HEK293 (cell line): Measurements from ENCODE around the gene ARMC2.
"Not testable (repeated sequence)": the region's sequence is repeated elsewhere in the genome, so short reads cannot be mapped to it uniquely, and the experiment has no call there.

Experiments
- CTCF ChIA-PET: fragments of 350-600 bp; formaldehyde crosslinking; extraction: SDS; loops from one replicate; lab custom pipeline; 2021; ENCODE audit warnings: antibody characterized with exemption; lab: Yijun Ruan, JAX
- POLR2A ChIA-PET: fragments of 300-600 bp; formaldehyde crosslinking; extraction: SDS; loops from one replicate; lab custom pipeline; 2020; ENCODE audit warnings: antibody characterized with exemption, inconsistent platforms; lab: Yijun Ruan, JAX
- H3K27ac ChIP-seq: fragments of 200-500 bp; sonication (Bioruptor generic); 2 replicates; pipeline ENCODE4 v1.5.1; 2014; ENCODE audit warnings: low read depth, low read length, control low read depth, inconsistent platforms; ENCODE audit errors: extremely low read depth
- H3K36me3 ChIP-seq, 2 experiments: fragments of 200-500 bp in 1 of 2; sonication (Bioruptor generic) in 1 of 2; 1 replicate in 1 of 2; 2 replicates in 1 of 2; pipeline ENCODE4 v1.5.1; 2014 to 2017; ENCODE audit warnings: inconsistent platforms in 2 of 2, low read length in 2 of 2; ENCODE audit not compliant: control insufficient read depth in 2 of 2, insufficient read depth in 1 of 2
- H3K4me1 ChIP-seq: fragments of 200-500 bp; sonication (Bioruptor generic); 2 replicates; pipeline ENCODE4 v1.5.1; 2014; ENCODE audit warnings: mild to moderate bottlenecking, low read length, inconsistent platforms; ENCODE audit not compliant: control insufficient read depth, insufficient read depth
- H3K4me3 ChIP-seq: 2 replicates; pipeline ENCODE4 v1.5.1; 2011; ENCODE audit warnings: low read depth, mild to moderate bottlenecking, control low read depth, low read length, moderate library complexity
- H3K9me3 ChIP-seq: fragments of 200-500 bp; sonication (Bioruptor generic); 2 replicates; pipeline ENCODE4 v1.5.1; 2014; ENCODE audit warnings: low read depth, low read length, inconsistent platforms; ENCODE audit not compliant: control insufficient read depth, insufficient read depth
- GLIS2 ChIP-seq: fragments of 450-650 bp; formaldehyde crosslinking; IDR thresholded peaks from 2 replicates; pipeline ENCODE4 v1.5.1; 2016; ENCODE audit warnings: missing biosample characterization, missing genetic modification characterization
- KLF9 ChIP-seq: fragments of 450-650 bp; formaldehyde crosslinking; IDR thresholded peaks from 2 replicates; pipeline ENCODE4 v1.5.1; 2016; ENCODE audit warnings: missing biosample characterization, missing genetic modification characterization, low read depth
- MYNN ChIP-seq: fragments of 450-650 bp; formaldehyde crosslinking; IDR thresholded peaks from 2 replicates; pipeline ENCODE4 v1.5.1; 2016; ENCODE audit warnings: missing biosample characterization, missing genetic modification characterization, borderline replicate concordance
- OSR2 ChIP-seq: fragments of 450-650 bp; formaldehyde crosslinking; IDR thresholded peaks from 2 replicates; pipeline ENCODE4 v1.5.1; 2016; ENCODE audit warnings: missing biosample characterization, missing genetic modification characterization
- PRDM10 ChIP-seq: fragments of 450-650 bp; formaldehyde crosslinking; IDR thresholded peaks from 2 replicates; pipeline ENCODE4 v1.5.1; 2016; ENCODE audit warnings: missing biosample characterization, missing genetic modification characterization
- RBAK ChIP-seq: fragments of 450-650 bp; formaldehyde crosslinking; IDR thresholded peaks from 2 replicates; pipeline ENCODE4 v1.5.1; 2016; ENCODE audit warnings: missing biosample characterization, missing genetic modification characterization
- REPIN1 ChIP-seq: fragments of 450-650 bp; formaldehyde crosslinking; IDR thresholded peaks from 2 replicates; pipeline ENCODE4 v1.5.1; 2017; ENCODE audit warnings: missing biosample characterization, missing genetic modification characterization, low read depth
- ZEB2 ChIP-seq: fragments of 450-650 bp; formaldehyde crosslinking; IDR thresholded peaks from 2 replicates; pipeline ENCODE4 v1.5.1; 2016; ENCODE audit warnings: missing biosample characterization, missing genetic modification characterization
- ZFP3 ChIP-seq: fragments of 450-650 bp; formaldehyde crosslinking; IDR thresholded peaks from 2 replicates; pipeline ENCODE4 v1.5.1; 2016; ENCODE audit warnings: low read depth, missing biosample characterization, missing genetic modification characterization
- ZNF146 ChIP-seq: fragments of 450-650 bp; formaldehyde crosslinking; IDR thresholded peaks from 2 replicates; pipeline ENCODE4 v1.5.1; 2016; ENCODE audit warnings: missing biosample characterization, missing genetic modification characterization
- ZNF292 ChIP-seq: fragments of 450-650 bp; formaldehyde crosslinking; IDR thresholded peaks from 2 replicates; pipeline ENCODE4 v1.5.1; 2016; ENCODE audit warnings: low read depth, missing biosample characterization, missing genetic modification characterization, borderline replicate concordance
- ZNF341 ChIP-seq: fragments of 450-650 bp; formaldehyde crosslinking; IDR thresholded peaks from 2 replicates; pipeline ENCODE4; 2016; ENCODE audit warnings: low read depth, missing biosample characterization, missing genetic modification characterization
- ZNF404 ChIP-seq: fragments of 450-650 bp; formaldehyde crosslinking; IDR thresholded peaks from 2 replicates; pipeline ENCODE4 v1.5.1; 2017; ENCODE audit warnings: missing biosample characterization, missing genetic modification characterization
- ZNF530 ChIP-seq: fragments of 450-650 bp; formaldehyde crosslinking; IDR thresholded peaks from 2 replicates; pipeline ENCODE4 v1.5.1; 2016; ENCODE audit warnings: low read depth, missing biosample characterization, missing genetic modification characterization
- ZNF792 ChIP-seq: fragments of 450-650 bp; formaldehyde crosslinking; IDR thresholded peaks from 2 replicates; pipeline ENCODE4 v1.5.1; 2016; ENCODE audit warnings: missing biosample characterization, missing genetic modification characterization
- TF ChIP-seq, protein P1 (sequence below): fragments of 450-650 bp; formaldehyde crosslinking; IDR thresholded peaks from 2 replicates; pipeline ENCODE4 v1.5.1; 2017; ENCODE audit warnings: missing biosample characterization, missing genetic modification characterization
- TF ChIP-seq, protein P2 (sequence below): fragments of 450-650 bp; formaldehyde crosslinking; IDR thresholded peaks from 2 replicates; pipeline ENCODE4 v1.5.1; 2016; ENCODE audit warnings: missing biosample characterization, missing genetic modification characterization

ARMC2 gene

GRCh38 chr6:108931090-108931489 is 82.9 kb downstream of the ARMC2 start:
- CTCF ChIA-PET, result interaction anchor here (0.8 to 0.9 kb wide), 3 partner anchors 10 to 17 kb away, joined by 3 read pairs; no protein-coding TSS in a partner anchor
- H3K4me3 ChIP-seq, H3K4me1 ChIP-seq, H3K36me3 ChIP-seq, H3K27ac ChIP-seq, H3K9me3 ChIP-seq, POLR2A ChIA-PET: not testable (repeated sequence)
- peak; percentile 69; the same call in 1 of the 2 replicates for TF ChIP-seq ZNF146 (tag by site-specific recombination)

DNA sequence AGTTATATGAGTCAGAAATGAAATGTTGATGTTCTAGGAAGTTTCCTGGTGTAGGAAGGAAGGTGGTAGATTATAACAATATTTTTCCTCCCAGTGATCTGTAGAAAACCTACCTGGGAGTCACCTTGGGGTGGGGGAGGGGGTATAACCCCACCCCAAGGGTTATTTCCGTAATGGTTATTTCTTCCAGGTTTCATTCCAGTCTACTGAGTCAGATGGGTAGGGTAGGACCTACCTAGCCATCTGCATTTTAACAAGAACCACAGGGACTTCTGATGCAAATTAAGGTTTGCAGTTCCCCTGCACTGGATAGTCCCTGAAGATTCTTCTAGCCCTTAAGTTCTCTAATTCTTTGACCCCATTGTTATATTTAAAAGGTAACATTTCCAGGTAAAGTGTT is 88.9 kb downstream of the ARMC2 start:
- H3K27ac ChIP-seq, result no peak overlapping the region
- H3K9me3 ChIP-seq, result no peaks in the 10 kb centered on the region
- H3K4me1 ChIP-seq, result no peaks in the 10 kb centered on the region
- POLR2A ChIA-PET, result no interaction called here
- TF ChIP-seq MYNN, result no peak
- no peak for TF ChIP-seq PRDM10 (tag by site-specific recombination)
- TF ChIP-seq OSR2 (tag by site-specific recombination), result no peak
- TF ChIP-seq, protein P1, sequence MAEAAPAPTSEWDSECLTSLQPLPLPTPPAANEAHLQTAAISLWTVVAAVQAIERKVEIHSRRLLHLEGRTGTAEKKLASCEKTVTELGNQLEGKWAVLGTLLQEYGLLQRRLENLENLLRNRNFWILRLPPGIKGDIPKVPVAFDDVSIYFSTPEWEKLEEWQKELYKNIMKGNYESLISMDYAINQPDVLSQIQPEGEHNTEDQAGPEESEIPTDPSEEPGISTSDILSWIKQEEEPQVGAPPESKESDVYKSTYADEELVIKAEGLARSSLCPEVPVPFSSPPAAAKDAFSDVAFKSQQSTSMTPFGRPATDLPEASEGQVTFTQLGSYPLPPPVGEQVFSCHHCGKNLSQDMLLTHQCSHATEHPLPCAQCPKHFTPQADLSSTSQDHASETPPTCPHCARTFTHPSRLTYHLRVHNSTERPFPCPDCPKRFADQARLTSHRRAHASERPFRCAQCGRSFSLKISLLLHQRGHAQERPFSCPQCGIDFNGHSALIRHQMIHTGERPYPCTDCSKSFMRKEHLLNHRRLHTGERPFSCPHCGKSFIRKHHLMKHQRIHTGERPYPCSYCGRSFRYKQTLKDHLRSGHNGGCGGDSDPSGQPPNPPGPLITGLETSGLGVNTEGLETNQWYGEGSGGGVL, result no peak
- no peak for TF ChIP-seq ZFP3 (tag by site-specific recombination)
- no peak for TF ChIP-seq KLF9 (tag by site-specific recombination)
- TF ChIP-seq ZNF792 (tag by site-specific recombination), result no peak
- no peak for TF ChIP-seq RBAK (tag by site-specific recombination)
- TF ChIP-seq ZNF292, result no peak
- TF ChIP-seq GLIS2, result no peak
- no peak overlapping the region for H3K4me3 ChIP-seq
- CTCF ChIA-PET, result no interaction called here
- no peaks in the 10 kb centered on the region for H3K36me3 ChIP-seq

DNA sequence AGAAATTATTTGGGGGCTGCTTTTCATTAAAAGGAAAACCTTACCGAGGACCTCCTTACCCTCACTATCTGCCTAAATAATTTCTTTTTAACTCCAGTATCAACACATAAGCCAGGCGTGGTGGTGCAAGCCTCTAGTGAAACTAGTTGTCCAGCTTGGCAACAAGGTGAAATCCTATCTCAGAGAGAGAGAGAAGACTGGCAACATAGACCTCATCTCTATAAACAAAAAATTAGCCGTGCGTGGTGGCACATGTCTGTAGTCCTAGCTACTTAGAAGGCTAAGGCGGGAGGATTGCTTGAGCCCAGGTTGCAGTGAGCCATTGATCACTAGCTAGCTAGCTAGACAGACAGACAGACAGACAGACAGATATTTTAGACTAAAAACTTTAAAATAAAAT is 92.5 kb downstream of the ARMC2 start:
- Histone ChIP-seq H3K27ac (no peak overlapping the region), H3K4me1 (peaks cover 3% of the 10 kb centered on the region; the same call in 1 of the 2 replicates), H3K4me3 (no peak overlapping the region), H3K9me3 (no peaks in the 10 kb centered on the region), H3K36me3 (no peaks in the 10 kb centered on the region)
- TF ChIP-seq ZNF530 (tag by site-specific recombination) (no peak), ZEB2 (tag by site-specific recombination) (no peak), REPIN1 (tag by site-specific recombination) (no peak), ZNF341 (tag by site-specific recombination) (no peak), ZNF404 (tag by site-specific recombination) (no peak)
- TF ChIP-seq, protein P2, sequence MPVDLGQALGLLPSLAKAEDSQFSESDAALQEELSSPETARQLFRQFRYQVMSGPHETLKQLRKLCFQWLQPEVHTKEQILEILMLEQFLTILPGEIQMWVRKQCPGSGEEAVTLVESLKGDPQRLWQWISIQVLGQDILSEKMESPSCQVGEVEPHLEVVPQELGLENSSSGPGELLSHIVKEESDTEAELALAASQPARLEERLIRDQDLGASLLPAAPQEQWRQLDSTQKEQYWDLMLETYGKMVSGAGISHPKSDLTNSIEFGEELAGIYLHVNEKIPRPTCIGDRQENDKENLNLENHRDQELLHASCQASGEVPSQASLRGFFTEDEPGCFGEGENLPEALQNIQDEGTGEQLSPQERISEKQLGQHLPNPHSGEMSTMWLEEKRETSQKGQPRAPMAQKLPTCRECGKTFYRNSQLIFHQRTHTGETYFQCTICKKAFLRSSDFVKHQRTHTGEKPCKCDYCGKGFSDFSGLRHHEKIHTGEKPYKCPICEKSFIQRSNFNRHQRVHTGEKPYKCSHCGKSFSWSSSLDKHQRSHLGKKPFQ (tag by site-specific recombination), result no peak
- ChIA-PET CTCF (interaction anchor here (0.6 to 1.3 kb wide), 2 partner anchors 15 to 963 kb away, joined by 3 to 4 read pairs; no protein-coding TSS in a partner anchor), POLR2A (interaction anchor here (1.5 kb wide), 1 partner anchor 26 kb away, joined by 3 read pairs; no protein-coding TSS in a partner anchor)
